ENCODE results near the gene TRAM2. TPM values are rescaled to one million over a fixed set of nuclear protein-coding genes. Genes with fewer than 3 reads are reported as not detected.
A peak's percentile ranks its signal among the peaks of the same experiment; 100 is the strongest.

Gene TRAM2
- total and polyA plus RNA-seq, 9 of the 15 experiments (the other 6 are each of a cell fraction or from before 2014, with no cell fraction given), result 2.6 to 13.3 (median 8.9) TPM

DNA sequence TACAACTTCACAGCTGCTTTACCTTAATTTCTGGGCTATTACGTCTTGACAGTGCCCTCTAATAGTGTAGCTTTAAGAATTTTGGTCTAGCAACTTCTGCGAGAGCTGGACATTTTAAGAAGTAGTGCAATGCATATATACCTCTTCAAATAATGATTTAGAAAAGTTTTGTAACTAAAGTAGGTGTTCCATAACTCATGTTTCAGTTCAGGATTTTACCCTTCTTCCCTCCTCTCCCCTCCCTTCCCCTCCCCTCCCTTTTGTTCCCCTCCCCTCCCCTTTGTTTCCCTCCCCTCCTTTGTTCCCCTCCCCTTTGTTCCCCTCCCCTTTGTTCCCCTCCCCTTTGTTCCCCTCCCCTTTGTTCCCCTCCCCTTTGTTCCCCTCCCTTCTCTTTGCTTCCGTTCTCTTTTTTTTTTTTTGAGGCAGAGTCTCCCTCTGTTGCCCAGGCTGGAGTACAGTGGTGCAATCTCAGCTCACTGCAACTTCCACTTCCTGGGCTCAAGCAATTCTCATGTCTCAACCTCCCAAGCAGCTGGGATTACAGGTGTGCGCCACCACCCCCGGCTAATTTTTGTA, 28.8 kb upstream of the TRAM2 start:
- in situ Hi-C loops (cut with MboI), result no loop called here
- ATAC-seq (no peak), FAIRE-seq (no peak), DNase-seq (ENCODE audit: extremely low read depth in 1 of 4, low spot score in 3 of 4) (no peak)
- no peak overlapping the region for H2AFZ ChIP-seq (ENCODE audit: low read depth, low read length)
- no TSS peak for BruUV-seq (replicated peaks)
- intact Hi-C loops (cut with micrococcal nuclease), result no loop called here
- H3K9me3 ChIP-seq (replicated peaks; ENCODE audit: control insufficient read depth, insufficient read depth, low read depth, low read length), result no peaks in the 10 kb centered on the region
- WGBS (ENCODE audit: insufficient coverage, low coverage, missing lambda C conversion rate), result 78% methylated on average over 4 of the region's 5 CpGs
- H3K4me3 ChIP-seq, result no peak overlapping the region
- peak; percentile 7 for TF ChIP-seq RBM25 (IDR thresholded peaks at IDR 0.05; ENCODE audit: low read depth, low read length, severe bottlenecking)
- no peak for TF ChIP-seq ZNF764 (CRISPR knock-in tag; IDR thresholded peaks at IDR 0.05; ENCODE audit: low read depth)
- TF ChIP-seq PCBP1 (IDR thresholded peaks at IDR 0.05; ENCODE audit: low read depth, low read length, poor library complexity, severe bottlenecking), result peak; percentile 56
- peak; percentile 86 for TF ChIP-seq HNRNPK (IDR thresholded peaks at IDR 0.05; ENCODE audit: low read depth, low read length, poor library complexity, severe bottlenecking)
- TF ChIP-seq ARID1B (IDR thresholded peaks at IDR 0.05), result no peak
- TF ChIP-seq CCAR2 (IDR thresholded peaks at IDR 0.05; ENCODE audit: low read depth, low read length), result no peak
- CTCF ChIA-PET (ENCODE audit: low intra/inter-chr PET ratio), result interaction anchor here (0.6 kb wide), 1 partner anchor 15 kb away, joined by 5 read pairs; no protein-coding TSS in a partner anchor
- no peaks in the 10 kb centered on the region for H3K36me3 ChIP-seq (ENCODE audit: control insufficient read depth, insufficient read depth, low read length)
- no peaks in the 10 kb centered on the region for H3K79me2 ChIP-seq (ENCODE audit: control insufficient read depth, insufficient read depth, low read length)
- no peak overlapping the region for H3K27ac ChIP-seq (ENCODE audit: extremely low read depth, low read depth, low read length)
- H3K4me2 ChIP-seq (ENCODE audit: insufficient read depth, low read length), result no peak overlapping the region
- no peaks in the 10 kb centered on the region for H3K9me1 ChIP-seq (ENCODE audit: control insufficient read depth, insufficient read depth, low read length)
- POLR2A ChIA-PET, result interaction anchor here (1.5 kb wide), 1 partner anchor 190 kb away, joined by 3 read pairs; no protein-coding TSS in a partner anchor
- H3K4me1 ChIP-seq (replicated peaks in 1 of 2; ENCODE audit: control insufficient read depth in 2 of 2, insufficient read depth in 2 of 2, low read length in 2 of 2), result peaks cover 0 to 17% of the 10 kb centered on the region in 2 experiments; a peak in 4 of 5 replicates
- no peaks in the 10 kb centered on the region for H3K27me3 ChIP-seq (ENCODE audit: control insufficient read depth in 2 of 2, insufficient read depth in 2 of 2, low read length in 2 of 2)
- H3K9ac ChIP-seq (ENCODE audit: insufficient read depth in 1 of 2, low read depth in 2 of 2, low read length in 2 of 2), result no peak overlapping the region
- no peaks in the 10 kb centered on the region for H4K20me1 ChIP-seq (replicated peaks; ENCODE audit: control insufficient read depth, insufficient read depth, low read length)
